GM12864 (cell line): ENCODE data around the gene MPP2.
"Not testable (repeated sequence)": the region's sequence is repeated elsewhere in the genome, so short reads cannot be mapped to it uniquely, and the experiment has no call there.

ENCODE experiments used
- DNase-seq: peaks from one replicate; pipeline ENCODE4 v3.0.0-alpha.2; 2011; ENCODE audit warnings: low read depth
- H3K4me3 ChIP-seq: 2 replicates; pipeline ENCODE4 v1.5.1; 2011; ENCODE audit warnings: mild to moderate bottlenecking, low read depth, low read length, control low read depth
- TF ChIP-seq, protein P1 (sequence below): IDR thresholded peaks from 2 replicates; pipeline ENCODE4 v1.5.1; 2011; ENCODE audit warnings: low read depth, mild to moderate bottlenecking, moderate library complexity, low read length, control low read depth, inconsistent platforms; ENCODE audit errors: missing control alignments

Gene MPP2

DNA sequence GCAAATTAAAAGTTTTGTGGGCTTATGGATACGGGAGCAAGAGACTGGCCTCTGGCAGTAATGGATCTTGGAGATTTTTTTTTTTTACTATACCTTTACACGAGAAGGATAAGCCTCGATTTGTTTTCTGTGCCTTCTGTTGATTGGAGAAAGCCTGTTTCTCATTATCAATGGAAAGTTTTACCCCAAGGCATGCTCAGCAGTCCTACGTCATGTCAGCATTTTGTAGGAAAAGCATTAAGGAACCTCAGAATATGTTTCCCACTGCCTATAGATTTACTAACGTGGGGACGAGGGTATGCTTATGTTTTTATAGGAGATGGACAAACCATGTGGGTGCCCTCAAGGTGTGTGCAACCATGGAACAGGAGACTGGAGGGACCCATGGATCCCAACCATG is 33.5 kb downstream of the MPP2 start:
- DNase-seq, result no peak
- TF ChIP-seq, protein P1, sequence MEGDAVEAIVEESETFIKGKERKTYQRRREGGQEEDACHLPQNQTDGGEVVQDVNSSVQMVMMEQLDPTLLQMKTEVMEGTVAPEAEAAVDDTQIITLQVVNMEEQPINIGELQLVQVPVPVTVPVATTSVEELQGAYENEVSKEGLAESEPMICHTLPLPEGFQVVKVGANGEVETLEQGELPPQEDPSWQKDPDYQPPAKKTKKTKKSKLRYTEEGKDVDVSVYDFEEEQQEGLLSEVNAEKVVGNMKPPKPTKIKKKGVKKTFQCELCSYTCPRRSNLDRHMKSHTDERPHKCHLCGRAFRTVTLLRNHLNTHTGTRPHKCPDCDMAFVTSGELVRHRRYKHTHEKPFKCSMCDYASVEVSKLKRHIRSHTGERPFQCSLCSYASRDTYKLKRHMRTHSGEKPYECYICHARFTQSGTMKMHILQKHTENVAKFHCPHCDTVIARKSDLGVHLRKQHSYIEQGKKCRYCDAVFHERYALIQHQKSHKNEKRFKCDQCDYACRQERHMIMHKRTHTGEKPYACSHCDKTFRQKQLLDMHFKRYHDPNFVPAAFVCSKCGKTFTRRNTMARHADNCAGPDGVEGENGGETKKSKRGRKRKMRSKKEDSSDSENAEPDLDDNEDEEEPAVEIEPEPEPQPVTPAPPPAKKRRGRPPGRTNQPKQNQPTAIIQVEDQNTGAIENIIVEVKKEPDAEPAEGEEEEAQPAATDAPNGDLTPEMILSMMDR, result no peak
- H3K4me3 ChIP-seq, result no peak overlapping the region

DNA sequence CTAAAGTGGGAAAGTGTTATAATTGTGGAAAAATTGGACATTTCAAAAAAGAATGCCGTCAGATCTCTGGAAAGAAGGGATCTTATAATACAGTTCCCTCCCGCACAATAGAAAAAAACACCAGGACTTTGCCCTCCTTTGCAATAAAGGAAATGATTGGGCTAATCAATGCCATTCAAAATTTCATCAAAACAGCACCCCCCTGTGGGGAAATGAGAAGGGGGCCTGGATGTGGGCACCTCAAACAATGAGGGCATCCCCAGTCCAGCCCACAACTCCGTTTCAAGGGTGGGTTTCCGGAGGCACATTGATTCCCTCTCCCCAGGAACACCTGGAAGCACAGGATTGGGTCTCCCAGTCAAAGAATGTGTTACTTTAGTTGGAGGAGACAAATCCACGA is 34.2 kb downstream of the MPP2 start:
- DNase-seq, result no peak
- H3K4me3 ChIP-seq, result no peak overlapping the region
- TF ChIP-seq, protein P1, result no peak

DNA sequence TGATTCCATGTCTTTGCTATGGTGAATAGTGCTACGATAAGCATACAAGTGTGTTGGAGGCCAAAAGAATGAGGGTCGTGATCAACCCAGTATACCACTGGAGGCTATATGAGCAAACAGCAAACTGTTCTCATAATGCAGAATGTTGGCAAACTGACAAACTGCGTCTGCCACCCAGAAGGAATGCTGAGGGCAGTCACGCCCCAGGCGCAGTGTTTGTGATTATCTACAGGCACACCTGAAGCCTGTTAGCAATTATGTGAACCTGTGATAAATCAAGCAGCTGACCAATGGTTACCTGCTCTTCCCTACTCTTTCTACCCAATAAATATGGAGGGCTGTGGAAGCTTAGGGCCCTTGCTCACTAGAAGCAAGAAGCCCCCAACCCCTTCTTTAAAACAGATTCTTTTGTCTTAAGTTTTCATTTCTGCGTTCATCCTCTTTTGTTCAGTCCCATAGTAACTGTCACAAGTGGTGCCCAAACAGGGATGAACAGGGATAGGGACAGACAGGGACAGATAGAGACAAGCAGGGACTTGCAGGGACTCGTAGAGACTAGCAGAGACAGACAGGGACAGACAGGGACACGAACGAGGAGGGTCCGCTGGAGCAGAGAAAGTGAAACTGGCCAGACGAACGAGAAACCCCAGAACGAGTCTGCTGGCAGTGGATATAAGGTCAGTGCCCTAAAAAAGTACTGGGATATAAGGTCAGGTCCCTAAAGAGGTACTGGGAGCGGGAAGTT is 35.2 kb downstream of the MPP2 start:
- TF ChIP-seq, protein P1, result no peak
- H3K4me3 ChIP-seq, result no peak overlapping the region
- DNase-seq, result no peak

GRCh38 chr17:43869031-43869430 is 38.3 kb downstream of the MPP2 start:
- DNase-seq, H3K4me3 ChIP-seq: not testable (repeated sequence)

DNA sequence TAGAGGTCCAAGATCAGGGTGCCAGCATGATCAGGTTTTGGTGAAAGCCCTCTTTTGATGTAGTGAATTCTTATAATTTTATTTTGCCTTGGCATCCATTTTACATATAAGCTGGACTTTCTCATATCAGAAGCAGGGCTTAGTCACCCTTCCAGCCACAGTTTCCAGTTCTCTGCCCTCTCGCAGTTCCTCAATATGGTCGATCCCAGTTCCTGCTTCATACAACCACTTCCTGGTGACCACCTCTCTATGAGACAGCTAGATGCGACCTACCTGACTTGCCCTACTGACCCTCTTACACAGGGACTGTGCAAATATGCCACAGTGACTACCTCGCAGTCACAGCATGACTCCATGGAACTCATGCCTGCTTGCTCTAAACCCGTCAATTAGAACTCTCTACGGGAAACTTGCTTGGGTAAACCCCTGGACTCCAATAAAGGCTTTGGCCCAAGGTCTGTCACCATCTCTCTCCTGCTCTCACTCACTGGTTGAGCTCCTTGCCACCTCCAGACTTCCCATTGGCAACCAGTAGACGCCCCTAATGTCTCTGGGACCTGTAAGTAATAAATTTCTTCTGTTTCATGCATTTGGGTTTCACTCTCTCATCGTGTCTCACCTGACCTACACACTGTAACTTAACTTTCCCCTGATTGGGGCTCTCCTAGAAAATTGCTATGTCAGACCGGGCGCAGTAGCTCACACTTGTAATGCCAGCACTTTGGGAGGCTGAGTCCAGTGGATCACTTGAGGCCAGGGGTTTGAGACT is 38.9 kb downstream of the MPP2 start:
- TF ChIP-seq, protein P1, result no peak
- DNase-seq, result no peak
- no peak overlapping the region for H3K4me3 ChIP-seq

DNA sequence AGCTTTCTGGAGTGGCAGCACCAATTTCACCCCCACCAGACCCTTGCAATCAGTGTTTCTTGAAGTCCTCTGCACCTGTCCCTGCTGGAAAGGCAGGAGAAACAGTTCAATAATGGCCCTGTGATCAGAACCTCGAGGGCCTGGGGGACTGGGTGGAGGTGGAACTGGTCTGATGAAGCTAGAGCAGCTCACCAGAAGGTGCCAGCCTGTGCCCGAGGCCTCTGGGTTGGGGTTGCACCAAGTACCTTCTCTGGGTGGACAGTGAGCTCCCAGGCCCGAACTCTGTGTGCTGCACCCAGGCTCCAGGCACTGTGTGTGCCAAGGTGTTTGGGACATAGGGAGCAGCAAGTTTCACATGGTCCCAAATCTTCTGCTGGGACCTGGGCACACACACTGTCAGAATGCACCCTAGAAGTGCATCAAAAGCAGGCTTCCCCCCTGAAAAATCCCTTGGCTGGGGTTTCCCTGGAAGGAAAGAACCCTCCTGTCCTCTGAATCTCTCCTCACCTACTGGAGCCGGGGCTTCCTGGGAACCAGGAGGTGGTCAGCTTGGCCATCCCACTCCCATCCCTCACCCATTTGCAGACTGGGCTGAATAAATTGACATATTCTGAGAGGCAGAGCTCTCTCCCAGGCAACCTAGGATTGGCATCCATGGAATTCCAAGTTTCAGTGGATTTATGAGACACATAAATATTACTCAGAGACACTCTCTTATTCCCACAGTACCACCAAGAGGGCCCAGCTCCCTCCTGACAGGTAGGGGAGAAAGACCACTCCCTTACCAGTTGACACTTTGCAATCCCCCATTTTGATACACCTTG is 43.0 kb downstream of the MPP2 start:
- H3K4me3 ChIP-seq, result no peak overlapping the region
- DNase-seq, result no peak
- TF ChIP-seq, protein P1, result no peak

GRCh38 chr17:43861960-43862359 is 45.4 kb downstream of the MPP2 start:
- TF ChIP-seq, protein P1, result no peak
- DNase-seq, result no peak
- H3K4me3 ChIP-seq, result no peak overlapping the region
